Nephron (organoid): ENCODE measurements around the gene OR51B2.
"Not testable (repeated sequence)": the region's sequence is repeated elsewhere in the genome, so short reads cannot be mapped to it uniquely, and the experiment has no call there.

Experiments
- H3K27ac Mint-ChIP-seq, 3 experiments: 2 replicates each; pipeline ENCODE4 v1.8.0; 2020; ENCODE audit warnings: mixed read lengths in 3 of 3, mild to moderate bottlenecking in 2 of 3, moderate library complexity in 1 of 3
- H3K27me3 Mint-ChIP-seq: 2 replicates; pipeline ENCODE4 v1.8.0; 2021; ENCODE audit warnings: low read depth, mild to moderate bottlenecking, moderate library complexity, mixed read lengths
- H3K36me3 Mint-ChIP-seq: 2 replicates; pipeline ENCODE4 v1.8.0; 2020; ENCODE audit warnings: low read depth, mixed read lengths
- H3K4me1 Mint-ChIP-seq: 2 replicates; pipeline ENCODE4 v1.8.0; 2020; ENCODE audit warnings: mixed read lengths
- H3K4me3 Mint-ChIP-seq, 3 experiments: 2 replicates each; pipeline ENCODE4 v1.8.0; 2020; ENCODE audit warnings: mild to moderate bottlenecking in 3 of 3, mixed read lengths in 3 of 3, moderate library complexity in 2 of 3
- H3K9me3 Mint-ChIP-seq: 2 replicates; pipeline ENCODE4 v1.8.0; 2020; ENCODE audit warnings: mixed read lengths
- TF ChIP-seq, protein P1 (sequence below), 3 experiments: fragments of 200-600 bp; sonication (generic); IDR thresholded peaks; one replicate each; pipeline ENCODE4 v1.5.0; 2021; ENCODE audit warnings: antibody characterized with exemption in 3 of 3; ENCODE audit not compliant: unreplicated experiment in 3 of 3

Gene OR51B2

DNA sequence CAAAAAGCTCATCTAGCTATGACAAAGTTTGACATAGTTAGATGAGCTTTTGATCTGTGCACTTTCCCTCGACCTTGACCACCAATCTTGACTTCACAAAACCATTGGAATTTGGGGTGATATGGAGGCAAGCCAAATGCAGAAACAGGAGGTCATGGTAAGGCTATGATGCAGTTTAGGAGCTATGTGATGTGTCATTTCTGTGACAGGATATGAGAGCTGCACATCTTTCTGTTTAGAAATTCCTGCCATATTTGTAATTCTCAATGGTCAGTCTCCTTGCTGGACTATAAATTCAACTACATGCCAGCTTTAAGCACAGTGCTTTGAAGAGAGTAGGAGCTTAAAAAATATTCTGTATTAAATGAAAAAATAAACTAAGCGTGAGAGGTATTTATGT lies 40.1 kb upstream of the OR51B2 start:
- TF ChIP-seq, protein P1, sequence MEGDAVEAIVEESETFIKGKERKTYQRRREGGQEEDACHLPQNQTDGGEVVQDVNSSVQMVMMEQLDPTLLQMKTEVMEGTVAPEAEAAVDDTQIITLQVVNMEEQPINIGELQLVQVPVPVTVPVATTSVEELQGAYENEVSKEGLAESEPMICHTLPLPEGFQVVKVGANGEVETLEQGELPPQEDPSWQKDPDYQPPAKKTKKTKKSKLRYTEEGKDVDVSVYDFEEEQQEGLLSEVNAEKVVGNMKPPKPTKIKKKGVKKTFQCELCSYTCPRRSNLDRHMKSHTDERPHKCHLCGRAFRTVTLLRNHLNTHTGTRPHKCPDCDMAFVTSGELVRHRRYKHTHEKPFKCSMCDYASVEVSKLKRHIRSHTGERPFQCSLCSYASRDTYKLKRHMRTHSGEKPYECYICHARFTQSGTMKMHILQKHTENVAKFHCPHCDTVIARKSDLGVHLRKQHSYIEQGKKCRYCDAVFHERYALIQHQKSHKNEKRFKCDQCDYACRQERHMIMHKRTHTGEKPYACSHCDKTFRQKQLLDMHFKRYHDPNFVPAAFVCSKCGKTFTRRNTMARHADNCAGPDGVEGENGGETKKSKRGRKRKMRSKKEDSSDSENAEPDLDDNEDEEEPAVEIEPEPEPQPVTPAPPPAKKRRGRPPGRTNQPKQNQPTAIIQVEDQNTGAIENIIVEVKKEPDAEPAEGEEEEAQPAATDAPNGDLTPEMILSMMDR (IDR thresholded peaks at IDR 0.05; ENCODE audit: unreplicated experiment in 3 of 3), result no peak
- no peaks in the 10 kb centered on the region for H3K4me1 Mint-ChIP-seq
- H3K9me3 Mint-ChIP-seq, result no peaks in the 10 kb centered on the region
- H3K27me3 Mint-ChIP-seq, result no peaks in the 10 kb centered on the region
- no peaks in the 10 kb centered on the region for H3K36me3 Mint-ChIP-seq
- no peak overlapping the region for H3K27ac Mint-ChIP-seq
- H3K4me3 Mint-ChIP-seq, result no peak overlapping the region

DNA sequence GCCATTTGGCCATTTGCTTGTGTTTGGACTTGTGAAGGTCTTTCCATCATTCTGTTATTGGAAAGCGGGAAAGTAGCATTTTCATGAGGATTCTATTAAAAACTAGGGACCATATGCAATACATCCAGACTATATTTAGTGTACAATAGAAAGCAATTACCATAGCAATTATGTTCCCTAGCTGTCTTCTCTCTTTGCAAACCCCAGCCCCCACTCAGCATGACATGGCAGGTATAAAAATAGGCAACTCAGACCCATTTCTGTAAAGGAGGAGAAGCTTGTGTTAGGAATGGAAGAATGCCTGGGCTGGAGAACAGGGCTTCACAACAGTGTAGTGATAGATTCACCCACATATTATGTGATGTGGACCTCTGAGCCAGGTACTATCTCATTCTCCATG lies 39.6 kb upstream of the OR51B2 start:
- Mint-ChIP-seq H3K36me3 (no peaks in the 10 kb centered on the region), H3K27ac (no peak overlapping the region), H3K9me3 (no peaks in the 10 kb centered on the region), H3K4me1 (no peaks in the 10 kb centered on the region), H3K4me3 (no peak overlapping the region), H3K27me3 (no peaks in the 10 kb centered on the region)
- TF ChIP-seq, protein P1 (IDR thresholded peaks at IDR 0.05; ENCODE audit: unreplicated experiment in 3 of 3), result no peak

DNA sequence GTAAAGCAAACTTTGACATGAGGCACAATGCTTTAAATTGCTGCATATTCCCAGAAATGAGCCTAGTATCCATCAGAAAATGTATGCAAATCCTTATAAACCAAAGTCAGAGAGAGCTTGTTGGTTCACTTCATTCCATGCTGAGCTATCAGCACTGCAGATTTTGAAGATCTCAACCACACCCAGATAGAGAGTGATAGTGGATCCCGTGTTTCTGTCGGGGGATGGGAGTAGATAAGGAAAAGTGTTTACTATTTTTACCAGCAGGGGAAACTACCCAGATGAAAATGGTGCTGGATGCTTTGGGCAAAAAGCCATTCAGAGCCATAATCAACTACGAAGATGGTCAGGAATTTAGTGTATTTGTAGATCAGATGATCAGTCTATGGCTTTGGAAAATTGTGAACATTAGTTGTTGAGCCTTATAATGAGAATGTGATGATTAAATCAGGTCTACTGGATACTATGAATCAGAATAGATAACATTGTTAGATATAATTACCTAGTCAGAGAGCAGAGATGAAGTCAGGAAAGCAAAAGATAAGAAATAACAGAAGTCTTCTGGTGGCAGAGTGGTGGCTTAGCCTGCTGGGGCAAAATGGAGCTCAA lies 38.0 kb upstream of the OR51B2 start:
- TF ChIP-seq, protein P1 (IDR thresholded peaks at IDR 0.05; ENCODE audit: unreplicated experiment in 3 of 3), result no peak
- Mint-ChIP-seq H3K27ac (no peak overlapping the region), H3K4me1 (no peaks in the 10 kb centered on the region), H3K4me3 (no peak overlapping the region), H3K27me3 (no peaks in the 10 kb centered on the region), H3K36me3 (no peaks in the 10 kb centered on the region), H3K9me3 (no peaks in the 10 kb centered on the region)

DNA sequence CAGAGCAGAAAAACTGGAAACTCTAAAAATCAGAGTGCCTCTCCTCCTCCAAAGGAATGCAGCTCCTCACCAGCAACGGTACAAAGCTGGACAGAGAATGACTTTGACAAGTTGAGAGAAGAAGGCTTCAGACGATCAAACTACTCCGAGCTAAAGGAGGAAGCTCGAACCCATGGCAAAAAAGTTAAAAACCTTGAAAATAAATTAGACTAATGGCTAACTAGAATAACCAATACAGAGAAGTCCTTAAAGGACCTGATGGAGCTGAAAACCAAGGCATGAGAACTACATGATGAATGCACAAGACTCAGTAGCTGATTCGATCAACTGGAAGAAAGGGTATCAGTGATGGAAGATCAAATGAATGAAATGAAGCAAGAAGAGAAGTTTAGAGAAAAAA lies 31.9 kb upstream of the OR51B2 start:
- not testable (repeated sequence) for H3K4me3 Mint-ChIP-seq, H3K36me3 Mint-ChIP-seq, H3K4me1 Mint-ChIP-seq, H3K9me3 Mint-ChIP-seq, H3K27ac Mint-ChIP-seq, H3K27me3 Mint-ChIP-seq

DNA sequence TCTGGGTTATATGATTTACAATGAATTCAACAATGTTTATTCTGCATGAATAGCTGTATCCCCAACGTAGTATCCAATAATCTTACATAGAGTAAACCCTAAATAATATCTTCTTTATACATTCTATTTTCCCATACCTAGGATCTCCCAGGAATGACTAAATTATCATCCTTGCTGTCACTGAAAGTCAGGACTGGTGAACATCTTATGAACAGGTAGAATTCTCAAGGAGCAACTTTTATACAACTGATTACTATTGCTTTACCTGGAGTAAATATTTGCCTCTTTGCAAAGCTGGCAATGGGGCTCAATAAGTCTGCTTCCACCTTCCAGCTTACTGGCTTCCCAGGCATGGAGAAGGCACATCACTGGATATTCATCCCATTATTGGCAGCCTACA lies 27.1 kb upstream of the OR51B2 start, which contains the start of gene OR51B6:
OR51B6 (plus strand) TSS at position 301 of the 400 bp plus-strand sequence; CDS start at position 301, 0 bp downstream.
- H3K36me3 Mint-ChIP-seq, result no peaks in the 10 kb centered on the region

DNA sequence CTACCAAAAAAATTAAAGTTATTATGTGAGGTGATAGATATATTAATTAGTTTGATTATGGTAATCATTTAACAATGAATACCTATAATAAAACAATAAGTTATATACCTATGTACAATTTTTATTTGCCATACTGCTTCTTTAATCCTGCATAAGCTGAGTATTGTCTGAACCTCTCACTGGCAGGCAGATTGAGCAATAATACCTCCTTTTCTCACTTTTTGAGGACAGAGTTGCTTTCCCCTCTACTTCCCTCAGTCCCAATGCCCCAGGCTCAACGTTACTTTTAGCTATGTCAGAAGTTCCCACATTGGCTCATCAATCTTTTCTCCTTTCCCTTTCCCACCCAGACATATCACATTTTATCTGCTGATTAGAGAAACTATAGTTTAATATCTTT lies 25.5 kb upstream of the OR51B2 start:
- Mint-ChIP-seq H3K4me3 (no peak overlapping the region), H3K36me3 (no peaks in the 10 kb centered on the region), H3K27me3 (peaks cover 10% of the 10 kb centered on the region), H3K9me3 (no peaks in the 10 kb centered on the region), H3K27ac (no peak overlapping the region), H3K4me1 (no peaks in the 10 kb centered on the region)
- TF ChIP-seq, protein P1 (IDR thresholded peaks at IDR 0.05; ENCODE audit: unreplicated experiment in 3 of 3), result no peak

More for the DNA sequence above, 27.1 kb upstream of the OR51B2 start, which contains the start of gene OR51B6:
- TF ChIP-seq, protein P1 (IDR thresholded peaks at IDR 0.05; ENCODE audit: unreplicated experiment in 3 of 3), result no peak
- Mint-ChIP-seq H3K27me3 (peaks cover 11% of the 10 kb centered on the region), H3K4me3 (no peak within 1 kb of the TSS), H3K4me1 (no peaks in the 10 kb centered on the region), H3K27ac (no peak within 1 kb of the TSS), H3K9me3 (no peaks in the 10 kb centered on the region)
